Subcutaneous abdominal adipose tissue (tissue), 5 donors: ENCODE measurements around the gene TEX28.
"Not testable (repeated sequence)": the region's sequence is repeated elsewhere in the genome, so short reads cannot be mapped to it uniquely, and the experiment has no call there.

Experiments used
- H3K27ac ChIP-seq: one replicate; pipeline ENCODE4 v1.7.0; 2013; ENCODE audit warnings: low read depth, mild to moderate bottlenecking, inconsistent platforms, low read length, moderate library complexity
- H3K27me3 ChIP-seq, 5 donors: one replicate each; pipeline ENCODE4 v1.7.0; 2013; ENCODE audit warnings: low read length in 5 of 5, inconsistent platforms in 1 of 5; ENCODE audit not compliant: control insufficient read depth in 5 of 5, insufficient read depth in 4 of 5
- H3K36me3 ChIP-seq, 5 donors: one replicate each; pipeline ENCODE4 v1.7.0; 2013; ENCODE audit warnings: low read length in 5 of 5; ENCODE audit not compliant: control insufficient read depth in 5 of 5, insufficient read depth in 5 of 5
- H3K4me1 ChIP-seq, 5 donors: one replicate each; pipeline ENCODE4 v1.7.0; 2013; ENCODE audit warnings: low read length in 5 of 5, mild to moderate bottlenecking in 3 of 5, moderate library complexity in 1 of 5; ENCODE audit not compliant: control insufficient read depth in 5 of 5, insufficient read depth in 5 of 5
- H3K4me3 ChIP-seq, 5 donors: one replicate each; pipeline ENCODE4 v1.7.0; 2013; ENCODE audit warnings: low read length in 5 of 5, low read depth in 1 of 5
- H3K9ac ChIP-seq, 5 donors: one replicate each; pipeline ENCODE4 v1.7.0; 2013; ENCODE audit warnings: low read length in 5 of 5, mild to moderate bottlenecking in 4 of 5, moderate library complexity in 3 of 5
- H3K9me3 ChIP-seq, 5 donors: one replicate each; pipeline ENCODE4 v1.7.0; 2013; ENCODE audit warnings: low read length in 5 of 5; ENCODE audit not compliant: control insufficient read depth in 5 of 5
- donor health status: healthy.
- donor health status: healthy.
- donor health status: healthy.
- donor health status: healthy.
- donor health status: healthy.

Gene TEX28

GRCh38 chrX:154294791-154295574 lies at the start of gene TEX28:
Gene TEX28, minus strand, starts transcription at chrX:154295124. Its CDS starts 3,007 bp downstream, at chrX:154292117.
- no peak within 1 kb of the TSS for H3K4me3 ChIP-seq
- no peaks in the 10 kb centered on the region for H3K36me3 ChIP-seq

DNA sequence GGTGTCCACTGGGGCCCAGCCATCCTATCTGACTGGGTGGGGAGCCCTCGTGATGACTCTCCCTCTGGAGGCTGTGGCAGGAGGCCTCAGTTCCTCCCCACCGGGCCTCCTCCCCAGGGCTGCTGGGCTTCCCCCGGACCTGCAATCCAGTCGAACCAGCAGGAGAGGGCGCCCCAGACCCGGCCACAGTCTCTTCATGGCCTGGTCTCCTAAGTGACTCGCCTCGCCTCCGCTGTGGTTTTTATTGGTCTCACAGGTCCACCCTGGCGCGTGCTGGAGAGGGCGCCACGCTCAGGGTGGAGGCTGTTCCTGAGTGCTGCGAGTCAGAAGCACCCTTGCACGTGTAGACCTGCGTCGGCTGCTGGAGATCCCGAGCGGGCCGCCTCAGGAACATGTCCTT lies 48.7 kb upstream of the TEX28 start:
- H3K4me1 ChIP-seq = not testable (repeated sequence)

More at GRCh38 chrX:154294791-154295574, at the start of gene TEX28:
- no peaks in the 10 kb centered on the region for H3K27me3 ChIP-seq
- H3K9me3 ChIP-seq = peaks cover 0 to 5% (median 2%) of the 10 kb centered on the region in 5 donors
- H3K27ac ChIP-seq = no peak within 1 kb of the TSS
- H3K9ac ChIP-seq = no peak within 1 kb of the TSS
- H3K4me1 ChIP-seq = no peaks in the 10 kb centered on the region

GRCh38 chrX:154343063-154343462 lies 48.1 kb upstream of the TEX28 start:
- not testable (repeated sequence) for H3K4me3 ChIP-seq, H3K9me3 ChIP-seq

More for the DNA sequence above, 48.7 kb upstream of the TEX28 start:
- not testable (repeated sequence) for H3K9ac ChIP-seq, H3K4me3 ChIP-seq, H3K36me3 ChIP-seq, H3K27ac ChIP-seq, H3K27me3 ChIP-seq, H3K9me3 ChIP-seq

DNA sequence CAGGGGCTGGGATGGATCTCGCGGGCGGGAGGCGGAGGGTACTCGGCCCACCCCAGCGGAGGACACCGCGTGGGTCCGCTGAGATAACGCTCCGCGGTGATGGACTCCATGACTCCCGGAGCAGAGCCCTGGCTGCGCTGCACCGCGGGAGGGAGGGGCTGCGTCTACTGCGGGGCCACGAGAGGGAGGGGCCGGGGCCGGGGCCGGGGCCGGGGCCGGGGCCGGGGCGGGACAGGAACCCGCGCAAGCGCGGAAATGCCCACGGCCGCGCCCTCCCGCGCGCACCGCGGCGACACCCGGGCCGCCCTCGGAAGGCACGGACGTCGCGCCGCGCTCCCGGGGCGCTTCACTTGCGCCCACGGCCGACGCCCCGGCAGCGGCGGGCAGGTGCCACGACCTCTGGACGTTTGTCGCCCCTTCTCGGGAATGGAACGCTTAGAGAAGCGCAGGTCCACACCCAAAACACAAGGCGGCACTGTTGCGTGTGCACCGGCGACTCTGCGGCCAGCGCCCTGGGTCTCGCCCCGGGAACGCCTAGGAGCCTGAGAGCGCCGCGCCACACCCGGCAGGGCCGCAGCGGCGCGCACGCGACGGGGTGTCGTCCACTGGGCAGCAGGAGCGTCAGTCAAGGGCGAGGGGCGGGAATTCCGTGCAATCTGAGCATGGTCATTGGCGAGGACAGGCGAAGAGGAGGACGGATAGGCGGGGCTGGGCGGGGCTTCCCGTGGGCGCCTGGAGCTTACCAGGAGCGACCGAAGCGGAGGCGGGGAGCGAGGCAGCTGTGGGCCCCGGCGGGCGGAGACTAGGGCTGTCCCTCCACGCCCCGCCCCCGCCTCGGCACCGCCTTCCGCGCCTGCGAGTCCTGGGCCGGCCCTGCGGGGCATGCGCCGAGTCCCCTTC lies 46.7 kb upstream of the TEX28 start:
- H3K27me3 ChIP-seq, H3K9ac ChIP-seq, H3K9me3 ChIP-seq, H3K27ac ChIP-seq, H3K4me3 ChIP-seq, H3K36me3 ChIP-seq, H3K4me1 ChIP-seq: not testable (repeated sequence)

More at GRCh38 chrX:154343063-154343462, 48.1 kb upstream of the TEX28 start:
- not testable (repeated sequence) for H3K27ac ChIP-seq, H3K9ac ChIP-seq, H3K27me3 ChIP-seq, H3K4me1 ChIP-seq, H3K36me3 ChIP-seq

DNA sequence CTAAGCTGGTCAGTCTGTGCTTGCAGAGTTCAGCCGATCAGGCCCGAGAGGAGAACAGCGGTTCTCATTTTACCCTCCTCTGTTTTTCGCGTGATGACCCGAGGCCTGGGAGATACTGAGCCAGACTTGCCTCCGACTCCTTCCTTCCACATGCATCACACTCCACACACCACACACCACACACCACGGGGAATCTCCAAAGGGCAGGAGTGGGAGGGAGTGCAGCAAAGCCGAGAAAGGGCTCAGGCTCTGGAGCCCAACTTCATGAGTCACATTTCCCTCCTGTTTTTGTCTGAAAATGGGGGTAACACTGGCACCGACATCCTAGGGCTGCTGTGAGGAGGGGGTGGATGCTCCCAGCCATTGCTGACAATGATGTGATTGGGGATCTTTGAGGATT lies 39.6 kb upstream of the TEX28 start:
- Histone ChIP-seq H3K9ac (no peak overlapping the region), H3K27ac (no peak overlapping the region), H3K4me1 (peaks cover 0 to 4% (median 0%) of the 10 kb centered on the region in 5 donors), H3K36me3 (no peaks in the 10 kb centered on the region), H3K27me3 (peaks cover 0 to 24% (median 16%) of the 10 kb centered on the region in 5 donors), H3K4me3 (no peak overlapping the region), H3K9me3 (no peaks in the 10 kb centered on the region)

- H3K4me3 ChIP-seq = no peak overlapping the region
- peaks cover 0 to 31% (median 18%) of the 10 kb centered on the region in 5 donors for H3K27me3 ChIP-seq
- no peaks in the 10 kb centered on the region for H3K36me3 ChIP-seq
- H3K9me3 ChIP-seq = no peaks in the 10 kb centered on the region
- H3K27ac ChIP-seq = no peak overlapping the region
- H3K9ac ChIP-seq = no peak overlapping the region
- peaks cover 0 to 4% (median 0%) of the 10 kb centered on the region in 5 donors for H3K4me1 ChIP-seq
These were observed 38.9 kb upstream of the TEX28 start for GRCh38 chrX:154333837-154334271.

GRCh38 chrX:154333116-154333515 lies 38.2 kb upstream of the TEX28 start:
- H3K27me3 ChIP-seq = peaks cover 0 to 31% (median 18%) of the 10 kb centered on the region in 5 donors
- H3K9me3 ChIP-seq = no peaks in the 10 kb centered on the region
- H3K4me1 ChIP-seq = peaks cover 0 to 4% (median 0%) of the 10 kb centered on the region in 5 donors
- no peaks in the 10 kb centered on the region for H3K36me3 ChIP-seq
- no peak overlapping the region for H3K27ac ChIP-seq
- no peak overlapping the region for H3K9ac ChIP-seq
- no peak overlapping the region for H3K4me3 ChIP-seq

DNA sequence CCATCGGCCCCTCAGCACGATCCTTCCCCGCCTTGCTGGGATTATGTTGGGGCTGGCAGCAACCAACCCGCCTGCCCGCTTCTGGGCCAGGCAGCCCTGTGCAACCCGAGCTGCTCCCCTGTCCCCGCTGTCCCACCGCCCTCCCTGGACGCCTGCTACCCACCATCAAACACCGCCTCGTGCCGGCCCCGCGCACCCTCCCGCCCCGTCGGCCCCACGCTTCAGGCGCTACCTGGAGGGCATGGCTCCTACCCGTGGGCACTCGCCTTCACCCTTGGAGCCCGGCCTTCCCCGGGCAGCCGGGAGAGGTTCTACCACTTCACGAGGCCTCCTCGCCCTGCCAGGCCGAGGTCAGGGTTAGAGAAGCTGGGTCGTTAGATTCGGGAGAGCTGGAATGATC lies 37.6 kb upstream of the TEX28 start:
- H3K36me3 ChIP-seq = no peaks in the 10 kb centered on the region

GRCh38 chrX:154329294-154329693 lies 34.4 kb upstream of the TEX28 start:
- Histone ChIP-seq H3K9ac (no peak overlapping the region), H3K36me3 (no peaks in the 10 kb centered on the region), H3K4me1 (peaks cover 1 to 18% (median 15%) of the 10 kb centered on the region in 5 donors), H3K27ac (no peak overlapping the region), H3K27me3 (peaks cover 0 to 28% (median 15%) of the 10 kb centered on the region in 5 donors), H3K4me3 (no peak overlapping the region), H3K9me3 (peaks cover 0 to 2% (median 0%) of the 10 kb centered on the region in 5 donors)

More for the DNA sequence above, 37.6 kb upstream of the TEX28 start:
- H3K27ac ChIP-seq = no peak overlapping the region
- H3K9ac ChIP-seq = no peak overlapping the region
- H3K4me3 ChIP-seq = no peak overlapping the region
- peaks cover 0 to 7% (median 4%) of the 10 kb centered on the region in 5 donors for H3K4me1 ChIP-seq
- H3K27me3 ChIP-seq = peaks cover 0 to 31% (median 18%) of the 10 kb centered on the region in 5 donors
- H3K9me3 ChIP-seq = no peaks in the 10 kb centered on the region

GRCh38 chrX:154328646-154329045 lies 33.7 kb upstream of the TEX28 start:
- no peaks in the 10 kb centered on the region for H3K36me3 ChIP-seq
- peaks cover 0 to 28% (median 16%) of the 10 kb centered on the region in 5 donors for H3K27me3 ChIP-seq
- peaks cover 0 to 2% (median 0%) of the 10 kb centered on the region in 5 donors for H3K9me3 ChIP-seq
- H3K4me3 ChIP-seq = no peak overlapping the region
- H3K27ac ChIP-seq = no peak overlapping the region
- no peak overlapping the region for H3K9ac ChIP-seq
- peaks cover 1 to 18% (median 14%) of the 10 kb centered on the region in 5 donors for H3K4me1 ChIP-seq
